Activated CD8-positive, alpha-beta memory T cell treated with anti-CD3 and anti-CD28 coated beads for 48 hours (primary cell): ENCODE measurements around the gene TIMM50.
A peak's percentile ranks its signal among the peaks of the same experiment; 100 is the strongest.
"Not testable (repeated sequence)": the region's sequence is repeated elsewhere in the genome, so short reads cannot be mapped to it uniquely, and the experiment has no call there.

Experiments used
- DNase-seq, 3 experiments: peaks; one replicate each; pipeline ENCODE4 v3.0.0-alpha.2; 2020; ENCODE audit warnings: low read depth in 2 of 3, low spot score in 2 of 3

The TIMM50 gene

DNA sequence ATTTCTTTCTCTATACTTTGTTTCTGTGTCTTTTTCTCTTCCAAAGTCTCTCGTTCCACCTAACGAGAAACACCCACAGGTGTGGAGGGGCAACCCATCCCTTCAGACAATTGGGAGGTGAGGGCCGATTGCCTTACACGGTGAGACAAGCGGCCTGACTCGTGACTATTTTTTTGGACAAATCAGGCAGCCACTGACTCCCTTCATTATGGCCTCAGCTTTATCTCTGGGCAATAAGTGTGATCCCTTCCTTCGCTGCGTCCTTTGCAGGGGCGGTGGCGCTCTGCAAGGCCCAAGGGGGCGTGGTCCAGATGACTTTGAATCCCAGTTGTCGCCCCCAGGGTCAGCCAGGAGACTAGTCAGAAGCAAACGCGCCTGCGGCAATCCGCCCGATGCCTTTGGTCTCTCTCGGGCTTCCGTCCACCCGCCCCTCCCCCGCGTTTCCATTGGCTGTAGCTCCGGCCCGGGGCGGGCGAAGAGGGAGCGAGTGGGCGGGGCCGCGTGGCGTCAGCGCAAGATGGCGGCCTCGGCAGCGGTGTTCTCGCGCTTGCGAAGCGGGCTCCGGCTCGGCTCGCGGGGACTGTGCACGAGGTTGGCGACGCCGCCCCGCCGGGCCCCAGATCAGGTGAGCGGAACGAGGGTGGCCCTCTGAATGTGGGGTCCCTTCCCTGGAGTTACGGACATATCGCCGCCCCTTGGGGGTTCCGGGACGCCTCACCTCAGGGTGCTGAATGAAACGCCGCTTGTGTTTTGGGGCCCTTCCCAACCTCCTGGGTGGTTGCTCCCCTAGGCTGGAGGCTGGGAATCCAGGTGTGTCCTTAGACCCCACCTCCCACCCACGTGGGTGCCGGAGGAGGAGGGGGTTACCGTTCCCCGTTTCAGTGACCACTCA, at the start of gene TIMM50:
Gene TIMM50 (plus strand): TSS at position 502 of the 892 bp plus-strand sequence. CDS start 16 bp downstream, at position 518.
- DNase-seq: peak; percentile 97 to 99 (median 98)

DNA sequence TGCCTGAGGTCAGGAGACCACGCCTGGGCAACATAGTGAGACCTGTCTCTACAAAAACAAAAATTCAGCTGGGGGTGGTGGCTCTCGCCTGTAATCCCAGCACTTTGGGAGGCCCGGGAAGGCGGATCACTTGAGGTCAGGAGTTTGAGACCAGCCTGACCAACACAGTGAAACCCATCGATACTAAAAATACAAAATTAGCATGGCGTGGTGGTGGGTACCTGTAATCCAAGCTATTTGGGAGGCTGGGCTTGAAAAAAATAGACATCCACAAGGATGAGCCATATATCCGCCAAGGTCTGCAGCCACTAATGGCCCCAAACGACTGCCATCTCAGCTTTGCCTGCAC, 48.0 kb upstream of the TIMM50 start:
- DNase-seq: no peak

DNA sequence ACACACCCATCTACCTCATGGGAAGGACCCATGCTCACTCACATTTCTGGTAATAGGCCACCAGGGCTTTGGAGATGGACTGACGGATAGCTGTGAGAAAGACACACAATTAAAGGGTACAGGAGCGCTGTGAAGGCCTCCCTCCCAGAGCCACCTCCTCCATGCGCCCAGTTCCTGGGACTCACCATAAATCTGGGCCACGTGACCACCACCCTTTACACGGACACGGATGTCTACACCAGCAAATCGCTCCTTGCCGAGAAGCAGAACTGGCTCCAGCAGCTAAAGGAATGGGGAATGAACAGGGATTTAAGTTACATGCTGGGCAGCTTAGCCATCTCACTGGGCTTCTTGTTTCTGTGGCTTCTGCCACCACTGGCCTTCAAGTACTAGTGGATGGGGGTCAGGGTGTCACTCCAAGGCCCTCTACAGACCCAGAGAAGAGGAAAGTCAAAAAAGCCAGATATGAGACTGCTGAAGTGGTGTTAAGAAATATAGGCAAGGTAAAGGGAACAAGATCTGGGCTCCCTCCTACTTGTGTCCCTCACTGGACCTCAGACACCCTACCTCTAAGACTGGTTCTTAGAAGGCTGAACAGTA, 47.1 kb upstream of the TIMM50 start:
- no peak for DNase-seq

DNA sequence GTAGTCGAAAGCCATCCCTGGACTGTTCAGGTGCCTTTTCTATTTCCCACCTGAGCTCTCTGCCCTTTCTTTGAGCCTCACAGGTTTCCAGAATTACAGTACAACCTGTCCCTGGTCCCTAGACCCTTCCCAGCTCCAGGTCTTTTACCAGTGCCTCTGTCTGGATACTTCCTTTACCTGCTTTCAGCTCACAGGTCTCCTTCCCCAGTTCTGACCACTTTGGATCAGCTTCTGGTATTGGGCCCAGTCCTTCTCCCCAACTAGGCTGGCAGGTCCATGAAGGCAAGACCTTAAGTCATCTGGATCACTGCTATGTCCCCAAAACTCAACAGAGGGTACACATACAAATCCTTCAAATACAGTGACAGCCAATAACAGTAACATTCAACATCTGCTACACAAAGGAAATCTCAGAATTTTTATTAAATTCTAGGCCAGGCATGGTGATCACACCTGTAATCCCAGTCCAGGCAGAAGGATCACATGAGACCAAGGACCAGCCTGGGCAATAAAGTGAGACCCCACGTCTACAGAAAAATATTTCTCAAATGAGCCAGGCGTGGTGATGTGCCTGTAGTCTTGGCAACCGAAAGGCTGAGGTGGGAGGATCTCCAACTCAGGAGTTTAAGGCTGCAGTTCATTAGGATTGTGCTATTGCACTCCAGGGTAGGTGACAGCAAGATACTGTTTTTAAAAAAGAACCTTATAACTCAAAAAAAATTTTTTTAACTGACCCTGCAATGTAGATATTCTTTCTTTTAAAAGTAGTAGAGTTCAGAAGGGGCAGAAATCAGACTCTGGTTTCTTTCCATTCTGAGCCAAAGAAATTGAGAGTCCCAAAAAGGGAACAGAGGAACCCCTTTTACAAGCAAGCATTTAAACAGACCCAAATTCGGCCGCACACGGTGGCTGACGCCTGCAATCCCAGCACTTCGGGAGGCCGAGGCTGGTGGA, 46.2 kb upstream of the TIMM50 start:
- no peak for DNase-seq

DNA sequence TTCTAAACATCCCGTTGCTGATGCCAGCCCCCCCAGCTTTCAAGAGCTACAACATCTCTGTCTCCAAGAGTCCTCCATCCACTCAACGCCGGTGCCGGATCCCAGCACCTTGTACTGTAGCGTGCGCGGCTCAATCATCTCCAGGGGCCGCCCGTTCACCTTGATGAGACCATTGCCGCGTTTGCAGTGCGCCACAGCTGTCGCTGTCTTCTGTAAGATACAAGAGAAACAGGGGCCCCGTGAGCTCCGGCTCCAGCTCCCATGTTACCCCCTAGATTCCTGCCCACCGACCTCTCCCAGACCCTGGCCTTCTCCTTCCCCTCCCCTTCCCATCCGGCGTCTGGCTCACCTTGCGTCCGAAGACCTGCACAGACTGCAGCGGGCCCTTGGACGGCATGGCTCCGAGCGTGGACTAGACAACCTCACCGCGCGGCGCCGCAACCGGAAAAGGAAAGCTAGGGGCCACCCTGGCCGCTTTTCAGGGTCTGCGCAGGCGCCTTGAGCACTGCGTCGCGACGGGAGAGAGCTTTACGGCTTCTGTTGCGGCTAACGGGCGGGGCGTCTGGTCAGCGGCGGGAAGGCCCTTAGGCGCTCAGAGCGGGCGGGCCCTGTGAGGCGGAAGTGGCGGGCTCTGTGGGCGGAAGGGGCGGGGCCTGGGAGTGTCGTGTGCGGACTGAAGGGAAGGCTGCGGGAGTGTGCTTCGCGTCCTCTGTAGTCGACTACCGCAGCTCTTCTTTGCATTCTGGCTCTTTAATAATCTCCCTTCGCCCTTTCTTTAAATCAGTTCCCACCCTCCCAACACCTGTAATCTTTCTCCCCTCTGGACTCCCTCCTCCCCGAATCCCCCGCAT, 44.9 kb upstream of the TIMM50 start, which contains the start of gene RPS16:
Gene RPS16 (minus strand): TSS at position 451 of the 851 bp plus-strand sequence. CDS start 54 bp downstream, at position 397.
- DNase-seq: peak; percentile 94 to 99 (median 99)

DNA sequence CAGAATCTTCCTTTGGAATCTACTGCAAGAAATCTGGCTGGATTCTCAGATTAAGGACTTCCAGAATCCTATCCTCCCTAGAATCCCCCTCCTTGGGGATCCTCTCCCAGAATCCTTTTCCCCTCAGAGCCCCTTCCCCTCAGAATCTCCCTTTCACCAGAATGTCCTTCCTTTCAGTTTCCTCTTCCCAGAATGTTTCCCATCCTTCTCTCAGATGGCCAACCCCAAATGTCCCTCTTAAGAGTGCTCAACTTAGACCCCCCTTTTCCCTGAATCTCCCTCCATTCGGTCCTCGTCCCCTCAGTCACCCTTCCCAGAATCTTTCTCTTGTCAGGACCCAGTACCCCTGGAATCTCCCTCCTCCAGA, 44.3 kb upstream of the TIMM50 start:
- DNase-seq: no peak

DNA sequence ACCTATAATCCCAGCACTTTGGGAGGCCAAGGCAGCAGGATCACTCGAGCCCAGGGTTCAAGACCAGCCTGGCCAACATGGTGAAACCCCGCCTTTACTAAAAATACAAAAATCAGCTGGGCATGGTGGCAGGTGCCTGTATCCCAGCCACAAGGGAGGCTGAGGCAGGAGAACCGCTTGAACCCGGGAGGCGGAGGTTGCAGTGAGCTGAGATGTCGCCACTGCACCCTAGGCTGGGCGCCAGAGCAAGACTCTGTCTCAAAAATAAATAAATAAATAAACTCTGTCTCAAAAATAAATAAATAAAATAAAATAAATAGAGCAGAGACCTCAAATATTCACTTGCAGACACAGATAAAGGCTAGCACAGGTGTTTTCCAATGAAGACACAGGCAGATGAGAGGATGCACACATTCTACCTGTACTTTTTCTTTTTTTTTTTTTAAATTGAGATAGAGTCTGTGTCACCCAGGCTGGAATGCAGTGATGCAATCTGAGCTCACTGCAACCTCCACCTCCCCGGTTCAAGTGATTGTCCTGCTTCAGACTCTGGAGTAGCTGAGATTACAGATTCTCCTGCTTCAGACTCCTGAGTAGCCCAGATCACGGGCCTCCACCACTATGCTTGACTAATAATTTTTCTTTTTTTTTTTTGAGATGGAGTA, 42.2 kb upstream of the TIMM50 start:
- no peak for DNase-seq

DNA sequence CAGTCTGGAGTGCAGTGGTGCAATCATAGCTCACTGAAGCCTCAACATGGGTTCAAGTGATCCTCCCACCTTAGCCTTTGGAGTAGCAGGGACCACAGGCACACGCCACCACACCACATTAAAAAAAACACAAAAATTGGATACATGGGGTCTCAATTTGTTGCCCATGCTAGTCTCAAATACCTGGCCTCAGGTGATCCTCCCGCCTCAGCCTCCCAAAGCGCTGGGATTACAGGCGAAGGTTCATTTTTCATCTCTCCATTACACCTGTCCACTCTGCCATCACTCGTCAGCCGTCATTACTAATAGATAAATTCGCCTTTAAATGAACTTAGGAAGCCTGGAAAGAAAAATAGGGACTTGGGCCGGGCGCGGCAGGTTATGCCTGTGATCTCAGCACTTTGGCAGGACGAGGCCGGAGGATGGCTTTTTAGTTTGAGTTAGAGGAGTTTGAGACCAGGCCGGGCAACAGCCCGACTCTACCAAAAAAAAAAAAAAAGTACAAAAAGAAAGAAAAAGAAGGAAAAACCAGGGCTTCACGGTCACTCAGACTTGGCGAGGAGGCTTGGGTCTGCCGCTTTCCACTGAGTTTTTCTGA, 35.9 kb upstream of the TIMM50 start:
- no peak for DNase-seq

DNA sequence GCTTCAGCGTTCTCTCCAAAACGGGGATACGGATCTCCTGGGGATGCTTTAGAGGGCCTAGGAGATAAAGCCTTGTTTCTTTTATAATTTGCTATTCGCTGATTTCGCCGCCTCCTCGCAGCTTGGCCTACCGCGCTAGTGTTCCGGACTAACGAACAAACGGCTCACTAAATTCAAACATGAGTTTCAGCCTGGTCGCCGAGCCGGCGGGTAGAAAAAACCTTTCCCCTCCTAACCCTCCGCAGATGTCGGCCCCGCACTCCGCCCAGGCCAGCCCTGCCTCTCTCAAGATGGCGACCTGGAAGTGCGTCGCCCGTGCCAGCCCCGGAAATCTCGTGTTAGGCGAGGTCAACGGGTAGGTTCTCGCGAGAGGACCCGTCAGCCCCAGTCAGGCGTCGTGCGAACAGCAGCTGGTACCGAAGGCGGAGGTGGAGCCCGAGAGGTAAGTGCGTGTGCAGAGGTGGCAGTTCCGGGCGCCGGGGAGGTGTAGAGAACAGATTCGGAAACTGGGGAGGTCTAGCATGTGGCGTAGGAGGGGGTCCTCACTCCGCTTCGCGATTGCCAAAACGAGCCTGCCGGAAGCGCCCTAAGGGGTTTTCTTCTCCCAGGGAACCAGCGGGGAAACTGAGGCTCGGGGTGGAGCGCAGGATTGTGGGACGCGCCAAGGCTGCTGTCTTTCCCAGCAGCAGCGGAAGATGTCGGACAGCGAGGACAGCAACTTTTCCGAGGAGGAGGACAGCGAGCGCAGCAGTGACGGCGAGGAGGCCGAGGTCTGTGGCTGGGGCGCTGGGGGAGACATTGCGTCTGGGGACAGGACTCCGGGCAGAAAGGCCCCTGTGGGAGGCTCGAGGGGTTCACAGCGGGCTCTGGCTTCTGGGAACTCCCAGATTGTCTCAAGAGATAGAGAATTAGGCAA, 35.2 kb upstream of the TIMM50 start, which contains the start of gene SUPT5H:
Gene SUPT5H (plus strand): TSS at position 387 of the 916 bp plus-strand sequence. CDS start 309 bp downstream, at position 696.
- peak; percentile 87 to 93 (median 87) for DNase-seq

DNA sequence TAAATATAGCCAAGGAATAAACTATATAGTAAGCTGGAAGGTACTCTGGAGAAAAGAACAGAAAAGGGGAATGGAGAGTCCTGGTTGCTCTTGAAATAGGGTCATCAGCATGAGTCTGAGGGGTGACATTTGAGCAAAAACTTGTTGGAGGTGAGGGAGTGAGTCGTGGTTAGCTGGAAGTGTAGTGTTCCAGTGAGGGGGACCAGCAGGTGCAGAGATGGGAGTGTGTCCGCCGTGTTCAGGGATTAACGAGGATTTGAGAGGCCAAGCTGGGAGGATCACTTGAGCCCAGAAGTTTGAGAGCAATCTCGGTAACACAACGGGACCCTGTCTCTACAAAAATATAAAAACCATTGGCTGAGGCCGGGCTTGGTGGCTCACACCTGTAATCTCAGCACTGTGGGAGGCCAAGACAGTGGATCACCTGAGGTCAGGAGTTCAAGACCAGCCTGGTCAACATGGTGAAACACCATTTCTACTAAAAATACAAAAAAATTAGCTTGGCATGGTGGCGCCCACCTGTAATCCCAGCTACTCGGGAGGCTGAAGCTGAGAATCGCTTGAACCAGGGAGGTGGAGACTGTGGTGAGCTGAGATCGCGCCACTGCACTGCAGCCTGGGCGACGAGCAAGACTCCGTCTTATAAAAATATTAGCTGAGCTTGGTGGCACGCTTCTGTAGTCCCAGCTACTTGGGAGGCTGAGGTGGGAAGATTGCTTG, 34.1 kb upstream of the TIMM50 start:
- no peak for DNase-seq

DNA sequence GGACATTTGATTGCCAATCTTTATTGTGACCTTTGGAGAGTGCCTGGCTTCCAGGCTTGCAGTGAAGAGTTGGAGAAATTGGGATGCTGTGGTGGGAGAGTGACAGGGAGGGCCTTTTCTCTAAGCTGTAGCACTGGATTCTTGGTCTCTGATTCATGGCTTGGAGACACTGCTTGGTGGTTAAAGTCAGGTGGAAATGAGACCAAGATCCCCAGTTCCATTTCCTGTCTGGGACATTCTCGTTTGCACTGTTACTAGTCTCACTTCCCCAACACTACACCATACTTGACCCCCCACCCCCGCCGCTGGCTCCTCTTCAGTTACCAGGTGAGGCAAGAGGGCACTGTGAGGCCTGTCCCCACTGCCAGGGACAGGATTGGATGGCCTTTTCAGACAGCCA, 32.4 kb upstream of the TIMM50 start:
- no peak for DNase-seq

DNA sequence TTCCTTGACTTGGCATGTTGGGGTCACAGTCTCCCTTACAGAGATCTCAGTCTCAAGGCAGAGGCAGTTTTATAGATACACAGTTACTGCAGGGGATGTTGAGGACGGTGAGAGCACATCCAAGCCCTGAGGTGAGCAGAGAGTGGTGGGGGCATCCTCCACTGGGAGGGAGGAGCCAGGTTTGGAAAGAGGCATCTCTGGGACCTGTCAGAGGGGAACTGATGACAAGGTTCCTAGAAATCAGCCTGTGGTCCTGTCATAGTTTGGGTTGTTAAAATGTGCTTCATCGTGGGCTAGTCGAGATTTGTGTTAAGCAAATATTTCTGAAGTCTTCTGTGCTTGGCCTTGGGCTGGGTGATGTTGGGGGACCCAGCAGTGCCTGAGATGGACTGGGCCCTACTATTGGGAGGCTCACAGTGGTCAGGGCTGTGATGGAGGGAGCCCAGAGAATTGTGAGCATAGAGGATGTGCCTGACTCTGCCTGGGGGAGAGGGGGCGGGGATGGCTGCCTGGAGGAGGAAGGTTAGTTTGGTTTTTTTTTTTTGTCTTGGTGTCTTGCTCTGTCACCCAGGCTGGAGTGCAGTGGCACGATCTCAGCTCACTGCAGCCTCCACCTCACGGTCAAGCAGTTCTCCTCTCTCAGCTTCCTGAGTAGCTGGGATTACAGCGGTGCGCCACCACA, 31.4 kb upstream of the TIMM50 start:
- no peak for DNase-seq

DNA sequence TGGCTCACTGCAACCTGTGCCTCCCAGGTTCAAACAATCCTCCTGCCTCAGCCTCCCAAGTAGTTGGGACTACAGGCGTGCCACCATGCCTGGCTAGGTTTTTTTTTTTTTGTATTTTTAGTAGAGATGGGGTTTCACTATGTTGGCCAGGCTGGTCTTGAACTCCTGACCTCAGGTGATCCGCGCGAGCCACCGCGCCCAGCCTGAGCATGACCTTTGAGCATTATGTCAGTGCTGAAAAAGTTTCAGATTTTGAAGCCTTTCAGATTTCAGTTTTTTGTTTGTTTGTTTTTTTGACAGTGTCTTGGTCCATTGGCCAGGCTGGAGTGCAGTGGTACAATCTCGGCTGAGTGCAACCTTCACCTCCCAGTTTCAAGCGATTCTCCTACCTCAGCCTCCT, 29.4 kb upstream of the TIMM50 start:
- not testable (repeated sequence) for DNase-seq

DNA sequence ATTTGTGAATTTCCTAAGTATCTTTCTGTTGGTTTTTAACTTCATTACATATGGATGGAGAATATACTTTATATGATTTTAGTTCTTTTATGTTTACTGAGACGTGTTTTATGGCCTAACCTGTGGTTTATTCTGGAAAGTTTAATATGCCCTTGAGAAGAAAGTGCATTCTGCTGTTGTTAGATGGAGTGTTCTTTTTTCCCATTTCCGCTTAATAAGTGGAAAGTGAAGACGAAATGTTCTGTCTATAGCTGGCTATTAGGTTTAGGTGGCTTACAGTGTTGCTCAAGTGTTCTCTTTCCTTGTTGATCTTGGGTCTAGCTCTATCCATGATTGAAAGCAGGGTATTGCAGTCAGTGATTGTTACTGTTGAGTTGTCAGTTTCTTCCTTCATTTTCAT, 17.2 kb upstream of the TIMM50 start:
- DNase-seq: no peak

DNA sequence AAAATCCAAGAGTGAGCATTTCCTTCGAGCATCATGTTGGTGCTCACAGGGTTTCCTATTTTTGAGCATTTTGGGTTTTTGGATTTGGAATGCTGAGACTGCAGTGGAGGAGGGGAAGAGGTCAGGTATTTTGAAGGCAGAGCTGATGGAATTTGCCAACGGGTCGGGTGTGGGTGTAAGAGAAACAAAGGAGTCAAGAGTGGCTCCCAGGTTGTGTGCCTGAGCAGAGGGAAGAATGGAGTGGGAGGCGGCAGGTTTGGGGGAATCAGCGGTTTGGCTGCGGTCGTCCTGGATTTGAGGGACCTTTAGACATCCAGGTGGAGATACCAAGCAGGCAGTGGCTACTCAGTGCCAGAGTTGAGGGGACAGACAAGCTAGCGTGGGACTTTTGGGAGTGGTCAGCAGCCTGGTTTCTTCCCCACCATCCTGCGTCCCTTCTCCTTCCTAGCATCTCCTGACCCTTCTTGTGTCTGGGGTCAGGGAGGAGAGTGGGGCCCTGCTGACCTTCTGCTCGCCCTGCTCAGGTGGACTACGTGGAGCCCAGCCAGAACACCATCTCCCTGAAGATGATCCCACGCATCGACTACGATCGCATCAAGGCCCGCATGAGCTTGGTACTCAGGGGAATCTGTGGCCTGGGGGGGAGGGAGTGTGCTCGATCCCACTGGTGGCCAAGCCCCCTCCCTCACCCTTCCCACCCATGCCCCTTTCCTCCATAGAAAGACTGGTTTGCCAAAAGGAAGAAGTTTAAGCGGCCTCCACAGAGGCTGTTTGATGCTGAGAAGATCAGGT, 14.5 kb upstream of the TIMM50 start:
- no peak for DNase-seq

DNA sequence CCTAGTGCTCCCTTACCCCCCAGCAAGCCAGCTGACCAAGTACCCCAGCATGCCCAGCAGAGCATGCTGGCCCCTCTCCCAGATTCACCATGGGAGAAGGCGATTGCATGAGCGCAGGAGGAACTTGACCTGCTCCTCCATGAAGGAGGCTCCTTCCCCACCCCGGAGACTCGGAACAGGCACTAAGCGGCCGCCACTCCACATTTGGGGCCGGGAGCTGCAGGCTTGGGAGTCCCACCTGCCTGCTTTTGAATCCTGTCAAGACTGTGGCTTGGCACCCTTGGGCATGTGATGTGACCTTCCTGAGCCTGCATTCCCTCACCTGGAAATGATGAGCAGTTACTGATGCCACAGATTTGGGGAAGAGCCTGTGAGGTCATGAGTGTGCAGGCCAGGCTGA, 12.7 kb upstream of the TIMM50 start:
- DNase-seq: no peak
